ENCODE data around the gene PPME1. TPM values are rescaled to one million over a fixed set of nuclear protein-coding genes. Genes with fewer than 3 reads are reported as not detected.
"Not testable (repeated sequence)": the region's sequence is repeated elsewhere in the genome, so short reads cannot be mapped to it uniquely, and the experiment has no call there.

The PPME1 gene, protein sequence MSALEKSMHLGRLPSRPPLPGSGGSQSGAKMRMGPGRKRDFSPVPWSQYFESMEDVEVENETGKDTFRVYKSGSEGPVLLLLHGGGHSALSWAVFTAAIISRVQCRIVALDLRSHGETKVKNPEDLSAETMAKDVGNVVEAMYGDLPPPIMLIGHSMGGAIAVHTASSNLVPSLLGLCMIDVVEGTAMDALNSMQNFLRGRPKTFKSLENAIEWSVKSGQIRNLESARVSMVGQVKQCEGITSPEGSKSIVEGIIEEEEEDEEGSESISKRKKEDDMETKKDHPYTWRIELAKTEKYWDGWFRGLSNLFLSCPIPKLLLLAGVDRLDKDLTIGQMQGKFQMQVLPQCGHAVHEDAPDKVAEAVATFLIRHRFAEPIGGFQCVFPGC
- polyA plus RNA-seq (2013, experiment 1 of 2; ENCODE audit: insufficient read length): 113 TPM
- polyA plus RNA-seq (2013, experiment 2 of 2; ENCODE audit: insufficient read length): 112 TPM

DNA sequence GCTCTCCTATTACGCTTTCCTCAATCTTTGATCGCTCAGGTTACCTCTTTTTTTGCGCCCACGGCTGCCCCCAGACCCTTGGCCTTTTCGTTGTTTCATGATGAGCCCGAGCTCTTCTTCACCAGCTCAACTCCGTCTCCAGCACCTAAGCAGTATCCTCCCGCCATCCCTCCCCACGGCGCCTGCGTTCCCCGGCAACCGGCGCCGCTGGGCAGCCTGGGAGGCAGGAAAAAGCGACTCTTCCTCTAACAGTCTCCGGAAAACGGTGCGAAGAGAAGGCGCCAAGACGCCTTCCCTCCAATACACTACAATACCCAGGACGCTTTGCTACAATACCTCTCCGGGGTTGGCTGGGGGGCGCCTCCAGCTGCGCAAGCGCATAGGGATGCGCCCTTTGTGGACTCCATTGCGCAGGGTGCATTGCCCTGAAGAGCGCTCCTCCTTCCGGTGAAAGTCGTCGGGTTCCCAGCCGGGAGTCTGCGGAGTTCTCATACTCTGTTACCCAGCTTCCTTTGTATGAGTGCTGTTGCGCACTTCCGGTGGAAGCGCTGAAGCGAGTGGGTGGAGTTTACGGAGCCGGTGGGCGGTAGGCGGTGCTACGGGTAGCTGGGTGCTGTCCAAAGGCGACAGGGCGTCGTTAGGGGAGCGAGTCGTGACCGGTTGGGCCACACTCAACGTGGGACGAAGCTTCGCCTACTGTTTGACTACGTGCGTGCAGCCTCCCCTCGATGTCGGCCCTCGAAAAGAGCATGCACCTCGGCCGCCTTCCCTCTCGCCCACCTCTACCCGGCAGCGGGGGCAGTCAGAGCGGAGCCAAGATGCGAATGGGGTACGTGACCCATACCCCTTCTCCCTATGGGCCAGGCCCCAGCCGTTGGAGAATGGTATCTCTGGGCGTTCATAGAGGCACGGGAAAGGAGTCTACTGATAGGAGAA lies at the start of gene PPME1, which contains the start of gene C2CD3:
TSS of gene PPME1 (plus strand) at position 596 of the 936 bp plus-strand sequence. CDS start at position 729, 133 bp downstream.
TSS of gene C2CD3 (minus strand) at position 309 of the 936 bp plus-strand sequence. CDS start at position 99, 210 bp downstream.
- peak; percentile 100 for DNase-seq

DNA sequence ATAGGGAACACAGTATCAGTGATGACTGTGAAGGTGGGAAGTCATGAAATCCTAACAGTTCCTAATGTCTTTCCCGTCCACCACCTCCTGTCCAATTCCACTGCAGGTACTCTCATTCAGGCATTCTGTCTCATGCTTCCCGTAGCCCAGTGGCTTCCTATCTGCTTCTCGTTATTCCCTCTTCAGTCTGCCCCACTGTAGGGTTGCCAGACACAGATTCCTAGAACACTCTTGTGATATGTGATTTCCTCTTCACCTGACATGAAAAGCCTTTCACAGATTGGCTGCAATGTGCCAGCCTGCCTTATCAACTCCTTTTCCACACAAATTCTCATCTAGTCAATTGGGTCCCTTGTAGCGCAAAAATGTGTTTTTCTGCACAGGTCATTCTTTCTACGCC lies 49.3 kb upstream of the PPME1 start:
- no peak for DNase-seq

- peak; percentile 19 for DNase-seq
Measured at GRCh38 chr11:74123008-74123448, 48.1 kb upstream of the PPME1 start.

DNA sequence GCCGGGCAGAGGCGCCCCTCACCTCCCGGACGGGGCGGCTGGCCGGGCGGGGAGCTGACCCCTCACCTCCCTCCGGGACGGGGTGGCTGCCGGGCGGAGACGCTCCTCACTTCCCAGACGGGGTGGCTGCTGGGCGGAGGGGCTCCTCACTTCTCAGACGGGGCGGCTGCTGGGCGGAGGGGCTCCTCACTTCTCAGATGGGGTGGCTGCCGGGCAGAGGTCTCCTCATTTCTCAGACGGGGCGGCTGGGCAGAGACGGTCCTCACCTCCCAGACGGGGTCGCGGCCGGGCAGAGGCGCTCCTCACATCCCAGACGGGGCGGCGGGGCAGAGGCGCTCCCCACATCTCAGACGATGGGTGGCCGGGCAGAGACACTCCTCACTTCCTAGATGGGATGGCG lies 42.0 kb upstream of the PPME1 start:
- DNase-seq: not testable (repeated sequence)

DNA sequence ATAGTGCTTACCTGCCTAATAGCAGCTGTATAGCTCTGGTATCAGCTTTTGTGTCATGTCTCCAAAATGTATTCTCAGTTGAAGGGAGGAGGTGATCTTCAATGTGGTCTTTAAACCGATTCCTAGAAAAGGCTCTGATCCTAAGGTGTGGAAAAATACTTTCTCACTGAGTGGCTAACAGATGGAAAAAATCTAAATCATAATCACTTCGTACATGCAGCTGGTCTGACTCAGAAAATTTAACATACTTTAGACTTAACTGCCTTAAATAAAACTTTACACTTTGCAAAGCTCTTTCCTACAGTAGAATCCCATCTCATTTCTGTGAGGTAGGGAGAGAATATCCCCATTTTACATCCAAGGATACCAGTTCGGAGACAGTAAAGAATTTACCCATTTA lies 38.3 kb upstream of the PPME1 start:
- peak; percentile 33 for DNase-seq

GRCh38 chr11:74133436-74133835 lies 37.7 kb upstream of the PPME1 start:
- DNase-seq: no peak

GRCh38 chr11:74134661-74135060 lies 36.4 kb upstream of the PPME1 start:
- DNase-seq: no peak

DNA sequence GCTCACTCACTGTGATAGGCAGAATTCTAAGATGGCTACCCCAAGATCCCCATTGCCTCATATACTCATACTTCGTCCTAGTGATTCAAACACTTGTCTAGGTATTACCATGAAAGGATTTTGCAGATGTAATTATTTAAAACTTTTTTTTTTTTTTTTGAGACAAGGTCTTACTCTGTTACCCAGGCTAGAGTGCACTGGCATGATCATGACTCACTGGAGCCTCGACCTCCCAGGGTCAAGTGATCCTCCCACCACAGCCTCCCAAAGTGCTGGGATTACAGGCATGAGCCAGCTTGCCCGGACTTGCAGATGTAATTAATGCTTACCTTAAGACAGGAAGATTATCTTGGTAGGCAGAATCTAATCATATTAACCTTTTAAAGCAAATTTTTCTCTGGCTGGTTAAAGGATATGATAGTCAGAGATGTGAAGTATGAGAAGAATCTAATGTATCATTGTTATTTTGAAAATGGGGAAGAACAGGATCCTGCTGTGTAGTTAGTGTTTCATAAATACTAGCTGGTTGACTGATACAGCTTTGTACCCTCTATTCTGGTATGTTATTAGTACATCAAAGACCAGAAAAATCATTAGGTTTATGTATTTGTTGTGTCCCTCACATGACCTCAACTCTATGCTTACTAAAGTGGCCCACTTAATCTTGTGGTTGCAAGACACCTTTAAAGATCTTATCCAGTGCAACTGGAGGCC lies 35.8 kb upstream of the PPME1 start:
- peak; percentile 52 for DNase-seq

DNA sequence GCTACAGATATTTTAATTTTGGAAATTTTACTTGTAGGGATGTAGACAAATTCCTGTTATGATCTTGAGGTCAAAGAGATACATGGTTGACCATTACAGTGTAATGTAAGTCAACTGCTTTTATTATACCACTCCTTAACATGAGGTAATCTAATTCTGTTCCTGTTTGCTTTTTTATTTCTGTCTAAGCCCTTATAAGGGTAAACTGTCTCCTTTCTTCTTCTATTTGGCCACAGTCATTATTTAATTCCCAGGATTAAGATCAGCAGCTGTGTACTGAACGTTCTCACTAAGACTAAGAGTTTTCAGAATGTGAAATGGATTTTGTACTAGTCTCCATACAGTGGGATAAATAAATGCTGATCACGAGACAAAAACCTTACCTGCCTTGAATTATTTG lies 33.1 kb upstream of the PPME1 start:
- peak; percentile 56 for DNase-seq

GRCh38 chr11:74138572-74138971 lies 32.5 kb upstream of the PPME1 start:
- DNase-seq: peak; percentile 99

DNA sequence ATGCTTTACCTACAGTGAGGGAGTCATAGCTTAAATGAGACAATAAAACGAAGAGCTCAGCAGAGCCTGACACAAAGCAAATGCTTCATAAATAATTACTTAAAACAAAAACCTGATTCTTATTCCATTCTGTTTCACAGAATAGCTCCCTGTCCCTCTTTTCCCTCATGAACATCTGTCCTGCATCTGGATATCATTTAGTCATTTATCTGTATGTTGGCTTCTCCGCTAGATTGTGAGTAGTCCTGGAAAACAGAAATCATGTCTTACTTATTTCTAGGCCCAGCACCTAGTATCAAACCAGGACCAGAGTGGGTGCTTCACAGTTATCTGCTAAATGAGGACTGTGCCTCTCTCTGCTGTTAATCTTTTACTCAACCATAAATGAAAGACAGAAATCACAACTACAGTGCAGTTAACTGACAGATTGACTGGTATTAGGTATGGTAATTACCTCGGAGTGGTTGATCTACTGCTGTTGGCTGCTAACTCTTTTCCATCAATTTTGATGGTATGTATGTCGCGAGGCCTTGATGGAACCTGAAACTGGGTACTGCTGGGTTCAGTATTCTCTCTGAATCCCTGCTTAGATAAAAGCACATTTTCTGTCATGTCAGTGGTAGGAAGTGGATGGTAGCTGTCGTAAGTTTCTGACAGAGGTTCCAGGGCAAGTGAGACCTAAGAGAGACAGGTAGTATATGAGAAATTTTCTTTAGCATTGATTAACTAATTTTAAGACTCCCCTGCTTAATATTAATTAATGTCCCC lies 31.8 kb upstream of the PPME1 start:
- peak; percentile 44 for DNase-seq

DNA sequence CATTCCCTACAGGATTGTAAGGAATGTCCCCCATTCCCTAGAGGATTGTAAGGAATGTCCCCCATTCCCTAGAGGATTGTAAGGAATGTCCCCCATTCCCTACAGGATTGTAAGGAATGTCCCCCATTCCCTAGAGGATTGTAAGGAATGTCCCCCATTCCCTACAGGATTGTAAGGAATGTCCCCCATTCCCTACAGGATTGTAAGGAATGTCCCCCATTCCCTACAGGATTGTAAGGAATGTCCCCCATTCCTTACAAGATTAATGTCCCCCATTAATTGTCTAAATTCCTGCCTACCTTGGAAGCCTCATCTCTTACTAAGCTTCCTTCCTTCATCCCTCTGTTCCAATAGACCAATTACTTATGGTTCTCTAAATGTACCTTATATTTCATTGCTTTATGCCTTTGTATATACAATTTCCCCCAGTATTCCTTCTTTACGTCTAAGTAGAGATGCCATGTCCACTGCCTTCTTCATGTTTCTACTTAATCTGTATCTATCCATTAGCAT lies 31.1 kb upstream of the PPME1 start:
- DNase-seq: peak; percentile 57

GRCh38 chr11:74141241-74141695 lies 29.8 kb upstream of the PPME1 start:
- DNase-seq: peak; percentile 69

- DNase-seq: no peak
Measured at GRCh38 chr11:74141908-74142307, 29.2 kb upstream of the PPME1 start.

DNA sequence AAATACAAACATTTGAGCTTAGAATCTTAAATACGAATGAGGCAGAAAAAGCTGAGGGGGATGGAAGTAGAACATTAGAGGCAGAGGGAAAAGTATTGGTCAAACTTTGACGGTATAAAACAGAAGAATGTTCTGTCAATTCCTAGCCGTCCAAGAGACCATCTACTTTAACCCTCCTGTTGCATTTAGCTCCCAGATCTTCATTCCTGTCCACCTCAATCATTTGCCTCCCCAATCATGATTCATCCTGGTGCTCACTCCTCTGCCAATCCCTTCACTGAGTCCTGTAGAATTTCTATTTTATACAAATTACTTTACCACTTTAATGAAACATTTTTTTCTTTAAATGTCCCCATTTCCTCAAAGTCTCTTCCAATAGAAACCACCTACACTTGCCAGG lies 28.5 kb upstream of the PPME1 start:
- DNase-seq: peak; percentile 70

GRCh38 chr11:74144592-74144991 lies 26.5 kb upstream of the PPME1 start:
- DNase-seq: no peak

- peak; percentile 22 for DNase-seq
Measured at GRCh38 chr11:74147199-74147929, 23.7 kb upstream of the PPME1 start.

DNA sequence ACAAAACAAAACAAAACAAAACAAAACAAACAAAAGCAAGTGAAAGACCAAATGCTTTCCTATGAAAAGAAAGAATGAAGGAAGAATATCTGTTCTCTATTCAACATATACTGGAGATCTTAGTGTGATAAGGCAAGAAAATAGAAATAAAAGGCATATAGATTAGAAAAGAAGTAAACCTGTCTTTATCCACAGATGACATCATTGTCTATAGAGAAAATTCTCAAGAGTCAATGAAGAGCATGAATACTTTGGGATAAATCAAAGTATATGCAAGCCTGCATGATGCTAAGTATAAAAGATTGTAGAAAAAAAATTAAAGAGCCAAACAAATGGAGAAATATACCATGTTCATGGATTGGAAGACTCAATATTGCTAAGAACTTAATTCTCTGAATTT lies 17.9 kb upstream of the PPME1 start:
- DNase-seq: no peak

DNA sequence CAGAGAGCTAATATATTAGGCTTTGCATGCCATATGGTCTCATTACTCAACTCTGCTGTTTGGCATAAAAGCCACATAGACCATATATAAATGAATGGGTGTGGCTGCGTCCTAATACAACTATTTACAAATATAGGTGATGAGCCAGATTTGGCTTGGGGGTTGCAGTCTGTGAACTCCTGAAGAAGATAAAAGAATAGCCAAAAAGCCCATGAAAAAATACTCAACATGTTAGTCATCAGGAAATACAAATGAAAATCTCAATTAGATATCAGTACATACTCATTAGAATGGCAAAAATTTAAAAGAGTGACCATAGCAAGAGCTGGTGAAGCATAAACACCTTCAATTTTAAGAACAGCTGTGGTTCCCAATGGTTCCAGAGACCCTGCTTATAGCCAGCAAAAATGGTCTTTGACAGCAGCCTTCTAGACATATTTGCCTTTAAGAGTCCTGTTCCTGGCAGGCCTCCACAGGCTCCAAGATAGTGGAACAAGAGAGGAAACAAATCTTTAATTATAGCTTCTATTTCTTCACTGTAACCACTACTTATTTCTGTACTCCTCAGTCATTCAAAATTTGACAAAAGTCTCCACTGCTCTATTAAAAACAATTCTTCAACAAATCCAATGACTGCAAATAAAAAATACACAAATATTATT lies 16.3 kb upstream of the PPME1 start:
- peak; percentile 33 for DNase-seq

GRCh38 chr11:74157169-74157568 lies 13.9 kb upstream of the PPME1 start:
- peak; percentile 40 for DNase-seq
